MM.1S (cell line): ENCODE results near the gene HSPA1B.

ENCODE experiments used
- DNase-seq: peaks from one replicate; pipeline ENCODE4 v3.0.0-alpha.2; 2015
- H2AFZ ChIP-seq: fragments of 300-600 bp; sonication (generic); 2 replicates; pipeline ENCODE4 v1.6.0; 2016; ENCODE audit warnings: antibody characterized with exemption, low read length
- H3F3A ChIP-seq: fragments of 300-600 bp; sonication (generic); 2 replicates; pipeline ENCODE4 v1.6.1; 2016; ENCODE audit warnings: mild to moderate bottlenecking, antibody characterized with exemption, low read length, moderate library complexity, mixed read lengths; ENCODE audit not compliant: insufficient read depth
- H3K27ac ChIP-seq: fragments of 300-600 bp; sonication (generic); 2 replicates; pipeline ENCODE4 v1.5.1; 2016; ENCODE audit warnings: mild to moderate bottlenecking, low read length
- H3K27me3 ChIP-seq: fragments of 300-600 bp; sonication (generic); replicated peaks from 2 replicates; pipeline ENCODE4 v1.6.0; 2016; ENCODE audit warnings: low read length; ENCODE audit not compliant: insufficient read depth
- H3K36me3 ChIP-seq: fragments of 300-600 bp; sonication (generic); replicated peaks from 2 replicates; pipeline ENCODE4 v1.6.1; 2016; ENCODE audit warnings: mild to moderate bottlenecking, low read length, mixed read lengths; ENCODE audit not compliant: insufficient read depth
- H3K4me1 ChIP-seq: fragments of 300-600 bp; sonication (generic); 2 replicates; pipeline ENCODE4 v1.6.1; 2016; ENCODE audit warnings: low read length, mixed read lengths
- H3K4me2 ChIP-seq: fragments of 300-600 bp; sonication (generic); 2 replicates; pipeline ENCODE4 v1.6.0; 2016; ENCODE audit warnings: low read depth, low read length
- H3K4me3 ChIP-seq: fragments of 300-600 bp; sonication (generic); 2 replicates; pipeline ENCODE4 v1.5.1; 2016; ENCODE audit warnings: low read length, mixed read lengths
- H3K79me2 ChIP-seq: fragments of 300-600 bp; sonication (generic); 2 replicates; pipeline ENCODE4 v1.6.1; 2016; ENCODE audit warnings: mixed run types, low read length, mixed read lengths
- H3K9ac ChIP-seq: fragments of 300-600 bp; sonication (generic); 2 replicates; pipeline ENCODE4 v1.6.1; 2016; ENCODE audit warnings: low read length, mixed read lengths
- H3K9me2 ChIP-seq: fragments of 300-600 bp; sonication (generic); replicated peaks from 2 replicates; pipeline ENCODE4 v1.6.1; 2016; ENCODE audit warnings: mild to moderate bottlenecking, low read length, mixed read lengths; ENCODE audit not compliant: insufficient read depth
- H3K9me3 ChIP-seq: fragments of 300-600 bp; sonication (generic); replicated peaks from 2 replicates; pipeline ENCODE4 v1.6.1; 2016; ENCODE audit warnings: mild to moderate bottlenecking, low read length, mixed read lengths; ENCODE audit not compliant: insufficient read depth
- H4K20me1 ChIP-seq: fragments of 300-600 bp; sonication (generic); 2 replicates; pipeline ENCODE4 v1.6.1; 2016; ENCODE audit warnings: mild to moderate bottlenecking, low read length, moderate library complexity, mixed read lengths; ENCODE audit not compliant: insufficient read depth
- CTCF ChIP-seq: fragments of 300-600 bp; sonication (generic); IDR thresholded peaks from 2 replicates; pipeline ENCODE4 v1.5.1; 2016; ENCODE audit warnings: antibody characterized with exemption, low read length, mixed read lengths
- EZH2 ChIP-seq: fragments of 300-600 bp; sonication (generic); optimal IDR thresholded peaks from 2 replicates; pipeline ENCODE3; 2017; ENCODE audit warnings: low read depth, mild to moderate bottlenecking, antibody characterized with exemption, low read length, mixed read lengths
- EZH2phosphoT487 ChIP-seq: fragments of 300-600 bp; sonication (generic); IDR thresholded peaks from 2 replicates; pipeline ENCODE4 v1.6.1; 2018; ENCODE audit warnings: antibody characterized with exemption, low read length

HSPA1B gene

GRCh38 chr6:31794294-31794865 is 33.2 kb upstream of the HSPA1B start:
- Histone ChIP-seq H3K9ac (peak overlapping the region; percentile 100), H3K36me3 (no peaks in the 10 kb centered on the region; the same call in 1 of the 2 replicates), H3K27me3 (no peaks in the 10 kb centered on the region), H3K4me3 (peak overlapping the region; percentile 100), H2AFZ (no peak overlapping the region), H3F3A (peaks cover 43% of the 10 kb centered on the region), H3K9me2 (no peaks in the 10 kb centered on the region), H3K9me3 (no peaks in the 10 kb centered on the region), H3K27ac (peak overlapping the region; percentile 83), H3K4me2 (peak overlapping the region; percentile 84), H3K79me2 (peaks cover 52% of the 10 kb centered on the region), H4K20me1 (no peaks in the 10 kb centered on the region), H3K4me1 (peaks cover 16% of the 10 kb centered on the region)
- TF ChIP-seq EZH2 (no peak), CTCF (no peak), EZH2phosphoT487 (no peak)
- peak; percentile 30 for DNase-seq

DNA sequence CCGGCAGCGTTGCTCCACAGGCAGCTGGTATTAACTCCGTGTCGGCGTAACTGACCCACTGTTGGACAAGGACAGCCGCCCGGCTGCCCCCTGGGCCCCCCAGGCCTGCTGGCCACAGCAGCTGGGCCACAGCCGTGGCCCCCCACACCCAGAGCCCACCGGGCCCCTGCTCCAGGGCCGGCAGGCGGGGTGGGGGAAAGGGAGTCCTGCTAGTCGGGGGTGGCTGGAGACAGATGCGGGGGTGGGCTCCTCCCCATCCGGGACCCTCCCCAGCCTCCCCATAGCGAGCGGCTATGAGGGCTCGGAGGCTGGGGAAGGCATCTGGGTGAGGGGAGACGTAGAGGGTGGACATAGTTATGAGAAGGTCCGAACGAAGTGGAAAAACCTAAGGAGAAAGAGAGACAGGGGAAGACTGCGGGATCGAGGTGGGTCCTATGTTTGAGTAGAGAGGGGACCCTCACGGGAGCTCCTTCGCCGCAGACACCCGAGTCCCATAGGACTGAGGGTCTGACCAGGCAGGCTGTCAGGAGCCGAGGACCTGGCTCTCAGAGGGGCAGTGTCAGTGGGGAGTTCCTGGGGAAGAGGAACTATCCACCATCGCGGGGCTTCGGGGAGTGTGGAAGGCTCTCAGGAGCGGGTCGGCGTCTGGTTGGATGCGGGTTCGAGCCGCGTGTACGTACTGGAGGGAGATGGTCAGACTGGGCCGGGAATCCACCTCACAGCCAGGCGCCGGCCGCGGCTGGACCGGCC is 32.5 kb upstream of the HSPA1B start:
- DNase-seq, result no peak
- H4K20me1 ChIP-seq, result no peaks in the 10 kb centered on the region
- H3K36me3 ChIP-seq, result no peaks in the 10 kb centered on the region; the same call in 1 of the 2 replicates
- peaks cover 38% of the 10 kb centered on the region for H3F3A ChIP-seq
- no peaks in the 10 kb centered on the region for H3K9me2 ChIP-seq
- peak overlapping the region; percentile 83 for H3K27ac ChIP-seq
- no peak for TF ChIP-seq EZH2
- TF ChIP-seq EZH2phosphoT487, result no peak
- TF ChIP-seq CTCF, result no peak
- peak overlapping the region; percentile 100 for H3K4me3 ChIP-seq
- peak overlapping the region; percentile 46; the same call in 1 of the 2 replicates for H2AFZ ChIP-seq
- no peaks in the 10 kb centered on the region for H3K27me3 ChIP-seq
- H3K9me3 ChIP-seq, result no peaks in the 10 kb centered on the region
- H3K9ac ChIP-seq, result peak overlapping the region; percentile 100
- peaks cover 52% of the 10 kb centered on the region for H3K79me2 ChIP-seq
- H3K4me1 ChIP-seq, result peaks cover 14% of the 10 kb centered on the region
- peak overlapping the region; percentile 84 for H3K4me2 ChIP-seq

DNA sequence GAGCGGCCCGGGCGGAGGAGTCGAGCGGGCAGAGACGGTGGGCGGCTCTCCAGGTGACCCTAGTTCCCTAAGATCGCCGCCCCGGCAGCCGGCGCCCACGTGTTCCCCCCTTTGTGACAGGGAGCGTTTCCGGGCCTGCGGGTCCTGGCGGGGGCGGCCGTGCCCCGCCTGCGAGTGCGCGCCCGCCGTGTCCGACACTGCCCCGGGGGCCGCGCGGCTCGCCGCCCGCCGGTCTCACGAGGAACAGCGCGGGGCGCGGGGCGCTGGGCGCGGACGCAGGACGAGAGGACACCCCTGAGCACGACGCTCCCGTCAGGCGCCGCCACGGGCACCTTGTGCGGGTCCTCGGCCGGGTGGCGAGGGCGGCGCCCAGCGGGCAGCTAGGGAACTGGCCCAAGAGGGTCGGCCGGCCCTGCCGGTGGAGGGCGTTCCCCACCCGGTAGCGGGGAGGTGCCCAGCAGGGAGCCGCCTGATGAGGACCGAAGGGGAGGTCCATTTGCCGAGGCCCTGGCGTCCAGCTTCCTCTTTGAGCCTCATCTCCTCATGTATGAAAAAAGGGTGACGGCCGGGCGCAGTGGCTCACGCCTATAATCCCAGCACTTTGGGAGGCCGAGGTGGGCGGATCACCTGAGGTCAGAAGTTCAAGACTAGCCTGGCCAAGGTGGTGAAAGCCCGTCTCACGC is 31.8 kb upstream of the HSPA1B start, which contains the start of gene VARS1:
Gene VARS1, minus strand, starts transcription at position 137 of the 683 bp plus-strand sequence. CDS start 535 bp downstream, outside the sequence.
- H3F3A ChIP-seq, result peaks cover 33% of the 10 kb centered on the region

More for the DNA sequence above, 31.8 kb upstream of the HSPA1B start, which contains the start of gene VARS1:
- H3K9ac ChIP-seq, result peak within 1 kb of the TSS; percentile 100
- H3K9me2 ChIP-seq, result no peaks in the 10 kb centered on the region
- H3K27me3 ChIP-seq, result no peaks in the 10 kb centered on the region
- peak; percentile 91 for DNase-seq
- H3K4me2 ChIP-seq, result peak within 1 kb of the TSS; percentile 84
- no peaks in the 10 kb centered on the region for H3K36me3 ChIP-seq
- peak within 1 kb of the TSS; percentile 46; the same call in 1 of the 2 replicates for H2AFZ ChIP-seq
- TF ChIP-seq EZH2 (no peak), CTCF (peak; percentile 69), EZH2phosphoT487 (no peak)
- H3K27ac ChIP-seq, result peak within 1 kb of the TSS; percentile 83
- peaks cover 8% of the 10 kb centered on the region for H3K4me1 ChIP-seq
- H3K79me2 ChIP-seq, result peaks cover 45% of the 10 kb centered on the region
- H4K20me1 ChIP-seq, result no peaks in the 10 kb centered on the region
- H3K9me3 ChIP-seq, result no peaks in the 10 kb centered on the region
- H3K4me3 ChIP-seq, result peak within 1 kb of the TSS; percentile 100
